HCT116 (cell line): Measurements from ENCODE around the gene CPNE2. TPM values are rescaled to one million over a fixed set of nuclear protein-coding genes. Genes with fewer than 3 reads are reported as not detected.

Experiments used
- ATAC-seq: fragments of 200-7000 bp; cut with Tn5 transposase; 2 replicates; pipeline ENCODE4 v1.9.1; 2020; ENCODE audit warnings: mild to moderate bottlenecking, moderate library complexity
- BruUV-seq: library from RNA; stranded (reverse); fragments of 400-500 nt; replicated peaks from 2 replicates; lab custom pipeline; 2021; lab: Mats Ljungman, UMichigan
- CTCF ChIA-PET: fragments of 300-600 bp; sonication (Branson Sonifier 250); formaldehyde crosslinking; loops from one replicate; lab custom pipeline; 2021; ENCODE audit warnings: antibody characterized with exemption; lab: Charles Lee
- POLR2A ChIA-PET: fragments of 300-600, 350-600 bp; sonication (Branson Sonifier 250); formaldehyde crosslinking; loops from one replicate; lab custom pipeline; 2021; ENCODE audit warnings: antibody characterized with exemption; lab: Charles Lee
- RAD21 ChIA-PET, 2 experiments: fragments of 300-600 bp; sonication (Branson Sonifier 250); formaldehyde crosslinking; loops; one replicate each; lab custom pipeline; 2023; ENCODE audit warnings: low total read pairs in 2 of 2; ENCODE audit not compliant: uncharacterized antibody in 2 of 2, unreplicated experiment in 2 of 2, low non-redundant PET in 1 of 2; lab: Charles Lee
- DNase-seq: peaks from one replicate; pipeline ENCODE4 v3.0.0-alpha.2; 2010; ENCODE audit warnings: low read depth, low spot score
- H2AFZ ChIP-seq: fragments of 200-600 bp; shearing (Covaris generic), sonication (generic); 2 replicates; pipeline ENCODE4 v1.6.1; 2017; ENCODE audit warnings: low read depth, mixed run types, mixed read lengths, antibody characterized with exemption, low read length; ENCODE audit not compliant: poor library complexity, severe bottlenecking
- H3K27ac ChIP-seq: 2 replicates; pipeline ENCODE4 v1.5.1; 2012; ENCODE audit warnings: low read depth, low read length
- H3K27me3 ChIP-seq: fragments of 200-600 bp; sonication (generic); 2 replicates; pipeline ENCODE4 v1.6.1; 2016; ENCODE audit warnings: mixed run types, low read length, mixed read lengths; ENCODE audit not compliant: insufficient read depth
- H3K36me3 ChIP-seq, 2 experiments: fragments of 200-500 bp in 1 of 2; fragments of 200-600 bp in 1 of 2; sonication (Bioruptor generic) in 1 of 2; sonication (generic) in 1 of 2; 2 replicates each; pipeline versions ENCODE4 v1.5.1 to v1.6.1; 2014 to 2016; ENCODE audit warnings: low read length in 2 of 2, inconsistent platforms in 1 of 2, mixed read lengths in 1 of 2, mixed run types in 1 of 2; ENCODE audit not compliant: insufficient read depth in 2 of 2, control insufficient read depth in 1 of 2
- H3K4me1 ChIP-seq, 2 experiments: fragments of 200-600 bp in 1 of 2; sonication (generic) in 1 of 2; 2 replicates each; pipeline versions ENCODE4 v1.5.1 to v1.6.1; 2012 to 2017; ENCODE audit warnings: low read length in 2 of 2, inconsistent platforms in 1 of 2, mild to moderate bottlenecking in 1 of 2, mixed read lengths in 1 of 2, mixed run types in 1 of 2, moderate library complexity in 1 of 2; ENCODE audit not compliant: insufficient read depth in 2 of 2, control insufficient read depth in 1 of 2
- H3K4me2 ChIP-seq: fragments of 200-600 bp; sonication (generic); 2 replicates; pipeline ENCODE4 v1.6.1; 2017; ENCODE audit warnings: mixed run types, low read length, mixed read lengths
- H3K4me3 ChIP-seq, 2 experiments: fragments of 200-600 bp in 1 of 2; sonication (generic) in 1 of 2; replicated peaks in 1 of 2; 2 replicates each; pipeline ENCODE4 v1.5.1; 2011 to 2016; ENCODE audit warnings: low read length in 2 of 2, control low read depth in 1 of 2, low read depth in 1 of 2, mild to moderate bottlenecking in 1 of 2, mixed read lengths in 1 of 2, mixed run types in 1 of 2
- H3K79me2 ChIP-seq: fragments of 200-600 bp; sonication (generic); 2 replicates; pipeline ENCODE4 v1.6.1; 2017; ENCODE audit warnings: mild to moderate bottlenecking, mixed run types, low read length, moderate library complexity, mixed read lengths; ENCODE audit not compliant: insufficient read depth
- H3K9ac ChIP-seq: fragments of 200-600 bp; sonication (generic); 2 replicates; pipeline ENCODE4 v1.6.1; 2016; ENCODE audit warnings: low read length, mixed read lengths
- H3K9me2 ChIP-seq: fragments of 200-600 bp; sonication (generic), shearing (Covaris generic); 2 replicates; pipeline ENCODE4 v1.6.1; 2017; ENCODE audit warnings: mixed run types, mild to moderate bottlenecking, moderate library complexity; ENCODE audit not compliant: insufficient read depth
- H3K9me3 ChIP-seq, 2 experiments: fragments of 200-500 bp in 1 of 2; fragments of 200-600 bp in 1 of 2; sonication (Bioruptor generic) in 1 of 2; sonication (generic) in 1 of 2; 2 replicates each; pipeline ENCODE4 v1.6.1; 2014 to 2017; ENCODE audit warnings: low read length in 2 of 2, mixed read lengths in 2 of 2, inconsistent platforms in 1 of 2, low read depth in 1 of 2, mild to moderate bottlenecking in 1 of 2, mixed run types in 1 of 2, moderate library complexity in 1 of 2; ENCODE audit not compliant: control insufficient read depth in 1 of 2, insufficient read depth in 1 of 2
- H4K20me1 ChIP-seq: fragments of 200-600 bp; sonication (generic), shearing (Covaris generic); 2 replicates; pipeline ENCODE4 v1.6.1; 2017; ENCODE audit warnings: mixed run types, mild to moderate bottlenecking, moderate library complexity; ENCODE audit not compliant: insufficient read depth
- CTCF ChIP-seq, 3 experiments: fragments of 200-600 bp in 1 of 3; sonication (generic) in 1 of 3; IDR thresholded peaks in 2 of 3; conservative IDR thresholded peaks in 1 of 3; 2 replicates each; pipeline ENCODE4 v1.5.1; 2012 to 2017; ENCODE audit warnings: low read depth in 2 of 3, low read length in 2 of 3, antibody characterized with exemption in 1 of 3, borderline replicate concordance in 1 of 3, control low read depth in 1 of 3, mild to moderate bottlenecking in 1 of 3, mixed read lengths in 1 of 3, mixed run types in 1 of 3, moderate library complexity in 1 of 3; ENCODE audit not compliant: insufficient read depth in 1 of 3
- EGR1 ChIP-seq: IDR thresholded peaks from 2 replicates; pipeline ENCODE4 v1.6.1; 2012; ENCODE audit warnings: low read depth
- EZH2 ChIP-seq: fragments of 200-600 bp; sonication (generic); IDR thresholded peaks from 2 replicates; pipeline ENCODE4 v1.6.1; 2017; ENCODE audit warnings: antibody characterized with exemption, mixed run types
- EZH2phosphoT487 ChIP-seq: fragments of 200-600 bp; IDR thresholded peaks from 2 replicates; pipeline ENCODE4 v1.6.1; 2018; ENCODE audit warnings: antibody characterized with exemption, borderline replicate concordance
- JUND ChIP-seq: IDR thresholded peaks from 2 replicates; pipeline ENCODE4 v1.6.1; 2012
- POLR2A ChIP-seq: IDR thresholded peaks from 2 replicates; pipeline ENCODE4 v1.7.0; 2011; ENCODE audit warnings: borderline replicate concordance; ENCODE audit not compliant: insufficient read depth, insufficient read length; ENCODE audit errors: extremely low read depth
- POLR2AphosphoS5 ChIP-seq: IDR thresholded peaks from 2 replicates; pipeline ENCODE4 v1.6.1; 2011; ENCODE audit warnings: mild to moderate bottlenecking, low read depth, low read length, moderate library complexity
- RAD21 ChIP-seq: IDR thresholded peaks from 2 replicates; pipeline ENCODE4 v1.6.1; 2012; ENCODE audit warnings: low read depth, mild to moderate bottlenecking
- REST ChIP-seq: IDR thresholded peaks from 2 replicates; pipeline ENCODE4 v1.6.1; 2012; ENCODE audit warnings: low read depth
- SP1 ChIP-seq: IDR thresholded peaks from 2 replicates; pipeline ENCODE4 v1.6.1; 2012; ENCODE audit warnings: low read depth
- TCF7L2 ChIP-seq: IDR thresholded peaks from 2 replicates; pipeline ENCODE4 v1.7.0; 2011; ENCODE audit warnings: borderline replicate concordance, inconsistent platforms; ENCODE audit not compliant: insufficient read depth, insufficient read length; ENCODE audit errors: extremely low read depth
- YY1 ChIP-seq: IDR thresholded peaks from 2 replicates; pipeline ENCODE4 v1.6.1; 2011; ENCODE audit warnings: low read length, low read depth, moderate library complexity, mild to moderate bottlenecking; ENCODE audit not compliant: insufficient replicate concordance; ENCODE audit errors: extremely low read depth
- ZFX ChIP-seq: fragments of 450-650 bp; IDR thresholded peaks from 2 replicates; pipeline ENCODE4 v1.6.1; 2017
- intact Hi-C: fragments of 100-400 bp; cut with micrococcal nuclease; formaldehyde crosslinking; loops from 2 replicates; pipeline ENCODE4 v1.10.0; 2022
- total RNA-seq: library from RNA; stranded (reverse); gene quantifications from one replicate; pipeline ENCODE4 v1.2.1, GENCODE V29; 2021; ENCODE audit not compliant: unreplicated experiment
- TF ChIP-seq, protein P1 (sequence below): IDR thresholded peaks from 2 replicates; pipeline ENCODE4 v1.6.1; 2012

The CPNE2 gene
- total RNA-seq, 1 experiment from 2014 or later, result 31.2 TPM

- no peaks in the 10 kb centered on the region for H3K9me2 ChIP-seq
- peak overlapping the region; percentile 88 for H3K4me2 ChIP-seq
- H3K79me2 ChIP-seq, result peaks cover 84% of the 10 kb centered on the region
- TF ChIP-seq YY1 (no peak), POLR2AphosphoS5 (no peak), EGR1 (no peak), SP1 (no peak), REST (no peak), TCF7L2 (no peak), CTCF (IDR thresholded peaks at IDR 0.05 in 2 of 3, conservative IDR thresholded peaks at IDR 0.05 in 1 of 3; ENCODE audit: borderline replicate concordance in 1 of 3, insufficient read depth in 1 of 3, low read depth in 2 of 3, low read length in 2 of 3) (no peak), ZFX (no peak), JUND (no peak), EZH2 (no peak), EZH2phosphoT487 (no peak), POLR2A (no peak), RAD21 (no peak)
- TF ChIP-seq, protein P1, sequence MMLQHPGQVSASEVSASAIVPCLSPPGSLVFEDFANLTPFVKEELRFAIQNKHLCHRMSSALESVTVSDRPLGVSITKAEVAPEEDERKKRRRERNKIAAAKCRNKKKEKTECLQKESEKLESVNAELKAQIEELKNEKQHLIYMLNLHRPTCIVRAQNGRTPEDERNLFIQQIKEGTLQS, result no peak
- TSS peak; percentile 48 for BruUV-seq
- ChIA-PET POLR2A (no interaction called here), CTCF (interaction anchor here (1.1 to 1.4 kb wide), 2 partner anchors 10 to 95 kb away, joined by 3 read pairs; partner anchors contain the start of gene CPNE2), RAD21 (no interaction called here)
- H3K9me3 ChIP-seq, result no peaks in the 10 kb centered on the region
- ATAC-seq, result peak; percentile 1; the same call in 1 of the 2 replicates
- H3K4me3 ChIP-seq, result peak overlapping the region; percentile 96
- H3K27me3 ChIP-seq, result no peaks in the 10 kb centered on the region
- peak overlapping the region; percentile 66 for H3K27ac ChIP-seq
- intact Hi-C loops, result loop anchor here (10.0 kb wide), 1 partner anchor 108 kb away; no protein-coding TSS in a partner anchor
- no peaks in the 10 kb centered on the region for H4K20me1 ChIP-seq
- no peaks in the 10 kb centered on the region for H3K36me3 ChIP-seq
- H3K9ac ChIP-seq, result peak overlapping the region; percentile 87
- no peak for DNase-seq
- peaks cover 18 to 21% of the 10 kb centered on the region in 2 experiments for H3K4me1 ChIP-seq
- no peak overlapping the region for H2AFZ ChIP-seq
These were observed 94.8 kb downstream of the CPNE2 start for GRCh38 chr16:57186872-57187854.
